BJ (cell line): ENCODE data around the gene BUB1B. TPM values are rescaled to one million over a fixed set of nuclear protein-coding genes. Genes with fewer than 3 reads are reported as not detected.

ENCODE experiments used
- CTCF ChIA-PET: fragments of 350-600 bp; formaldehyde crosslinking; extraction: SDS; loops from one replicate; lab custom pipeline; 2021; ENCODE audit warnings: antibody characterized with exemption, inconsistent platforms; lab: Yijun Ruan, JAX
- POLR2A ChIA-PET: fragments of 300-600 bp; sonication (Branson Sonifier 250); formaldehyde crosslinking; extraction: SDS; loops from one replicate; lab custom pipeline; 2021; ENCODE audit warnings: antibody characterized with exemption; lab: Charles Lee
- DNase-seq: peaks from one replicate; pipeline ENCODE4 v3.0.0-alpha.2; 2011; ENCODE audit warnings: low read depth
- H3K27me3 ChIP-seq: 2 replicates; pipeline ENCODE4 v1.6.0; 2011; ENCODE audit warnings: low read length; ENCODE audit not compliant: control insufficient read depth, insufficient read depth
- H3K36me3 ChIP-seq: 2 replicates; pipeline ENCODE4 v1.5.1; 2011; ENCODE audit warnings: low read length; ENCODE audit not compliant: control insufficient read depth, insufficient read depth
- H3K4me3 ChIP-seq: 2 replicates; pipeline ENCODE4 v1.5.1; 2011; ENCODE audit warnings: low read depth, mild to moderate bottlenecking, control low read depth, low read length
- CTCF ChIP-seq: IDR thresholded peaks from 2 replicates; pipeline ENCODE4 v1.5.1; 2011; ENCODE audit warnings: low read depth, mild to moderate bottlenecking, control low read depth, inconsistent platforms, low read length, moderate library complexity; ENCODE audit not compliant: insufficient read depth
- polyA plus RNA-seq: library from polyadenylated mRNA; depleted of rRNA; stranded (reverse); fragments of >200 nt; gene quantifications from 2 replicates; pipeline ENCODE4 v1.2.3, GENCODE V29; 2011

BUB1B gene
- polyA plus RNA-seq, 1 experiment: 12.8 TPM

GRCh38 chr15:40190591-40190990, 29.7 kb downstream of the BUB1B start:
- CTCF ChIA-PET: interaction anchor here (0.6 to 1.0 kb wide), 3 partner anchors 9 to 20 kb away, joined by 3 read pairs; no protein-coding TSS in a partner anchor
- peak; percentile 17 for DNase-seq
- no peaks in the 10 kb centered on the region for H3K36me3 ChIP-seq
- POLR2A ChIA-PET: no interaction called here
- no peak for TF ChIP-seq CTCF
- H3K27me3 ChIP-seq: no peaks in the 10 kb centered on the region
- no peak overlapping the region for H3K4me3 ChIP-seq

DNA sequence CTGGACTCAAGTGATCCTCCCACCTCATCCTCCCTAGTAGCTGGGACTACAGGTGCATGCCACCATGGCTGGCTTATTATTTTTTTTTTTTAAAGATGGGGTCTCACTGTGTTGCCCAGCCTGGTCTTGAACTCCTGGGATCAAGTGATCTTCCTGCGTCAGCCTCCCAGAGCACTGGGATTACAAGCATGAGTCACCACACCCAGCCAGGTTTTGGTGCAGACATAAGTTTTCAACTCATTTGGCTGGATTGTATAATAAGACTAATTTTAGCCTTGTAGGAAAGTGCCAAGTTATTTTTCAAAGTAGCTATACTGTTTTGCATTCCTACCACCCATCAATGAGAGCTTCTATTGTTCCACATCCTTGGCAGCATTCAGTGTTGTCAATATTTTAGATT, 32.1 kb downstream of the BUB1B start:
- POLR2A ChIA-PET: no interaction called here
- DNase-seq: peak; percentile 9
- TF ChIP-seq CTCF: no peak
- Histone ChIP-seq H3K4me3 (no peak overlapping the region), H3K36me3 (no peaks in the 10 kb centered on the region; the same call in 1 of the 2 replicates), H3K27me3 (no peaks in the 10 kb centered on the region)
- CTCF ChIA-PET: interaction anchor here (1.4 to 2.6 kb wide), 3 partner anchors 24 to 82 kb away, joined by 3 to 9 read pairs (median 7); no protein-coding TSS in a partner anchor

DNA sequence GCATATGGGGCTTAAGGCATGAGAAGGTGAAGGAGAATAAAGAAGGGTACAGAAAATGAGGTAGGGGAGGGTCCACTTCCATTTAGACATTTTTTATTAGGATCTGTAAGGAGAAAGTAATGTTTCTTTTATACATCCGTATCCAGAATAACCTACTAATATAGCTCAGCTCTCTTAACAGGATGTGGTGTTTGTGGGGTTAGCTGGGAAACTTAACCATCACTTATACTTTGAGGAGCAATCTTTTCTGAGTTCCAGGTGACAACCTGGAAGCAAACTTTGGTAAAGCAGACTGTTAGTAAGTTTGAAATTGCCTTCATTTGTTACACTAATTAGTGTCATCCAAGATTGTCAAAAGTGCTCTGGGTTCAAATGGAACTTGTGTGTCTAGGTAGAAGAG, 36.6 kb downstream of the BUB1B start:
- ChIA-PET CTCF (interaction anchor here (1.1 kb wide), 1 partner anchor 76 kb away, joined by 4 read pairs; no protein-coding TSS in a partner anchor), POLR2A (no interaction called here)
- no peaks in the 10 kb centered on the region; the same call in 1 of the 2 replicates for H3K36me3 ChIP-seq
- H3K4me3 ChIP-seq: no peak overlapping the region
- H3K27me3 ChIP-seq: no peaks in the 10 kb centered on the region
- DNase-seq: no peak
- no peak for TF ChIP-seq CTCF

- POLR2A ChIA-PET: no interaction called here
- Histone ChIP-seq H3K27me3 (no peaks in the 10 kb centered on the region), H3K36me3 (no peaks in the 10 kb centered on the region; the same call in 1 of the 2 replicates), H3K4me3 (no peak overlapping the region)
- TF ChIP-seq CTCF: no peak
- CTCF ChIA-PET: interaction anchor here (1.2 to 1.9 kb wide), 3 partner anchors 70 to 171 kb away, joined by 3 to 4 read pairs (median 3); no protein-coding TSS in a partner anchor
- no peak for DNase-seq
Measured at GRCh38 chr15:40198355-40199085, 37.7 kb downstream of the BUB1B start.

- POLR2A ChIA-PET: no interaction called here
- DNase-seq: no peak
Measured at GRCh38 chr15:40204100-40204499, 43.2 kb downstream of the BUB1B start.

More at GRCh38 chr15:40204100-40204499, 43.2 kb downstream of the BUB1B start:
- TF ChIP-seq CTCF: no peak
- Histone ChIP-seq H3K36me3 (0 out of 2 replicates have a peak, but pooled peaks cover 1% of the 10 kb centered on the region), H3K27me3 (no peaks in the 10 kb centered on the region), H3K4me3 (no peak overlapping the region)
- CTCF ChIA-PET: interaction anchor here (0.6 to 3.3 kb wide), 6 partner anchors 13 to 158 kb away, joined by 3 to 12 read pairs (median 3); no protein-coding TSS in a partner anchor
